Vagina (tissue), 2 donors: ENCODE measurements around the gene MRTO4. TPM values are rescaled to one million over a fixed set of nuclear protein-coding genes. Genes with fewer than 3 reads are reported as not detected.
"Not testable (repeated sequence)": the region's sequence is repeated elsewhere in the genome, so short reads cannot be mapped to it uniquely, and the experiment has no call there.

ENCODE experiments used
- DNase-seq, 2 donors: peaks; one replicate each; pipeline ENCODE4 v3.0.0-alpha.2; 2017; ENCODE audit errors: extremely low spot score in 2 of 2
- H3K27ac ChIP-seq: fragments of 200-600 bp; sonication (generic); one replicate; pipeline ENCODE4 v1.5.1; 2019
- H3K27me3 ChIP-seq: fragments of 200-600 bp; sonication (generic); one replicate; pipeline ENCODE4 v1.5.1; 2019
- H3K36me3 ChIP-seq, 2 donors: fragments of 200-600 bp; sonication (generic); one replicate each; pipeline ENCODE4 v1.5.1; 2017 to 2019
- H3K4me1 ChIP-seq: fragments of 200-600 bp; sonication (generic); one replicate; pipeline ENCODE4 v1.5.1; 2019
- H3K4me3 ChIP-seq, 2 donors: fragments of 200-600 bp; sonication (generic); 1 replicate in 1 of 2; 2 replicates in 1 of 2; pipeline ENCODE4 v1.5.1; 2016 to 2019
- H3K9me3 ChIP-seq: fragments of 200-600 bp; sonication (generic); one replicate; pipeline ENCODE4 v1.5.1; 2019
- POLR2A ChIP-seq, 2 donors: fragments of 450-650 bp; IDR thresholded peaks; one replicate each; pipeline ENCODE4 v1.6.1; 2017; ENCODE audit warnings: antibody characterized with exemption in 2 of 2, mild to moderate bottlenecking in 2 of 2, moderate library complexity in 2 of 2
- POLR2AphosphoS5 ChIP-seq, 2 donors: sonication (generic); formaldehyde crosslinking; IDR thresholded peaks; one replicate each; pipeline ENCODE4 v1.9.0; 2017; ENCODE audit warnings: antibody characterized with exemption in 2 of 2, mild to moderate bottlenecking in 2 of 2, low read depth in 1 of 2; ENCODE audit not compliant: insufficient read depth in 1 of 2
- intact Hi-C: fragments of 100-400 bp; cut with DNase I; formaldehyde crosslinking; loops from one replicate; pipeline ENCODE4 v1.15.1; 2023
- total RNA-seq: library from RNA; depleted of rRNA; stranded (reverse); fragments of >200 nt; gene quantifications from one replicate; pipeline ENCODE4 v1.2.3, GENCODE V29; 2016
- TF ChIP-seq, protein P1 (sequence below), 3 experiments: fragments of 450-650 bp in 2 of 3; fragments of 200-600 bp in 1 of 3; sonication (generic) in 1 of 3; IDR thresholded peaks; one replicate each; pipeline ENCODE4 v1.5.1; 2017 to 2019; ENCODE audit warnings: antibody characterized with exemption in 3 of 3, mild to moderate bottlenecking in 2 of 3, moderate library complexity in 2 of 3

MRTO4 gene
- total RNA-seq, 1 donor from 2014 or later = 19.2 TPM

DNA sequence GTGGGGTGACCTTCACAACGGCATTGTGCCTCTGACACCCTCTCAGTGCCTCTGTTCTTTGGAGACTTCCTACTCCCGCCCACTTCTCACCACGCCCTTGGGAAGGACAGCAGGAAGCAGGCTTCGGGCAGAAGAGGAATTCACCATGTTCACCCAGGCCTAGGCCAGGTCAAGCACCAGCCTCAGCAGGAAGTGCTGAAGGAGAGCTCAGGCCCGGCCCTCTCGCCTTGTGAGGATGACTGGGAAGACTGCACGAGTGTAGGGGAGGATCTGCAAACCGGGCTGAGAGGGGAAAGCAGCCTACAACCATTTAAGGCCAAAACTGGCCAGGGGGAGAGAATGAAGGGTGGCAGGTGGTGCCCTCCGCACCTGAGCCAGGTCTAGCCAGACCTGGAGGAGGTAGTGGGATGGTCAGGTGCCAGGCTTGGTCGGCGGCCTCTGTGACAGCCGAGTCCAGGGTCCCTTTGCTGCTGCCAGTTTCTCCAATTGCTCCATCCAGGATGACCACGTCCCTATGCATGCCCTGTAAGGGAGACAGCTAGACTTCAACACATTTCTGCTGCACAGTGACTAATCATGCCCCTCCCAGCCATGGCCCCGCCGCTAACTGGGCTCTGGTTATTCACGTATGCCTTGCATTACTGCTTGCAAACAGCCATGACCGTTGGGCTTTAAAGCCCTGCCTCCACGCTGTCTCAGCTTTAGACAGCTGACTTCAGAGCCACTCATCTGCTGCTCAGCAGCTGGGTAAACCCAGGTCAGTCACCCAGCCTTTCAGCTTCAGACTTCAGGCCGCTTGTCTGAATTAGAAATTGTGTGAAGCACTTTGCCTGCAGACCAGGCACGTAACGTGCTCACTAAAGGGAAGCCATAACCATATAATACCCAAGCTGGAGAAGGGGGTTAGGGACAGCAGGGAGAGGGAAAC, 8.9 kb downstream of the MRTO4 start:
- Histone ChIP-seq H3K9me3 (no peaks in the 10 kb centered on the region), H3K27me3 (no peaks in the 10 kb centered on the region), H3K27ac (no peak overlapping the region), H3K4me3 (no peak overlapping the region), H3K36me3 (peaks cover 0 to 49% of the 10 kb centered on the region in 2 donors), H3K4me1 (no peaks in the 10 kb centered on the region)
- TF ChIP-seq POLR2AphosphoS5 (IDR thresholded peaks at IDR 0.05; ENCODE audit: insufficient read depth in 1 of 2, low read depth in 1 of 2) = peak in 1 of 2 donors; percentile 15
- TF ChIP-seq, protein P1, sequence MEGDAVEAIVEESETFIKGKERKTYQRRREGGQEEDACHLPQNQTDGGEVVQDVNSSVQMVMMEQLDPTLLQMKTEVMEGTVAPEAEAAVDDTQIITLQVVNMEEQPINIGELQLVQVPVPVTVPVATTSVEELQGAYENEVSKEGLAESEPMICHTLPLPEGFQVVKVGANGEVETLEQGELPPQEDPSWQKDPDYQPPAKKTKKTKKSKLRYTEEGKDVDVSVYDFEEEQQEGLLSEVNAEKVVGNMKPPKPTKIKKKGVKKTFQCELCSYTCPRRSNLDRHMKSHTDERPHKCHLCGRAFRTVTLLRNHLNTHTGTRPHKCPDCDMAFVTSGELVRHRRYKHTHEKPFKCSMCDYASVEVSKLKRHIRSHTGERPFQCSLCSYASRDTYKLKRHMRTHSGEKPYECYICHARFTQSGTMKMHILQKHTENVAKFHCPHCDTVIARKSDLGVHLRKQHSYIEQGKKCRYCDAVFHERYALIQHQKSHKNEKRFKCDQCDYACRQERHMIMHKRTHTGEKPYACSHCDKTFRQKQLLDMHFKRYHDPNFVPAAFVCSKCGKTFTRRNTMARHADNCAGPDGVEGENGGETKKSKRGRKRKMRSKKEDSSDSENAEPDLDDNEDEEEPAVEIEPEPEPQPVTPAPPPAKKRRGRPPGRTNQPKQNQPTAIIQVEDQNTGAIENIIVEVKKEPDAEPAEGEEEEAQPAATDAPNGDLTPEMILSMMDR (IDR thresholded peaks at IDR 0.05) = no peak
- intact Hi-C loops = no loop called here
- DNase-seq = no peak

DNA sequence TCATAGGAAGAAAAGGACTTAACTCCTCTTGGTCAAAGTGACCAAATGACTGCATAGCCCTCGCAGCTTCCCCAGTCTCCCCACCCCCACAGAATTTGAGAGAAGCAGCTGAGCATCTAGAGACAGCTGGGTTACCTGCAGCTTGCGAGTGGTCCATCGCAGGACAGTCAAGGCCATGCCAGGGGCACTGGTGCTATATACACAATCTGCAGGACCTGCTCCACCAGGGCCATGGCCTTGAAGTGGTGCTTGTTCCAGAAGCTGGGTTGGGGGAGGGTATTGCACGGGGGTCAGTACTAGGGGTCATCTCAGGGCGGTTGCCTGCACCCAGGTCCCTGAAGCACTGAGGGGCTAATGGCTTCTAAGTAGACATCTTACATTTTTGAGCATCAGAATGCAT, 10.4 kb downstream of the MRTO4 start:
- intact Hi-C loops = no loop called here
- Histone ChIP-seq H3K4me3 (no peak overlapping the region), H3K36me3 (peaks cover 0 to 34% of the 10 kb centered on the region in 2 donors), H3K9me3 (no peaks in the 10 kb centered on the region), H3K27me3 (no peaks in the 10 kb centered on the region), H3K27ac (no peak overlapping the region), H3K4me1 (no peaks in the 10 kb centered on the region)
- DNase-seq = no peak
- TF ChIP-seq, protein P1 (IDR thresholded peaks at IDR 0.05) = no peak
- TF ChIP-seq POLR2AphosphoS5 (IDR thresholded peaks at IDR 0.05; ENCODE audit: insufficient read depth in 1 of 2, low read depth in 1 of 2) (no peak), POLR2A (IDR thresholded peaks at IDR 0.05) (no peak)

DNA sequence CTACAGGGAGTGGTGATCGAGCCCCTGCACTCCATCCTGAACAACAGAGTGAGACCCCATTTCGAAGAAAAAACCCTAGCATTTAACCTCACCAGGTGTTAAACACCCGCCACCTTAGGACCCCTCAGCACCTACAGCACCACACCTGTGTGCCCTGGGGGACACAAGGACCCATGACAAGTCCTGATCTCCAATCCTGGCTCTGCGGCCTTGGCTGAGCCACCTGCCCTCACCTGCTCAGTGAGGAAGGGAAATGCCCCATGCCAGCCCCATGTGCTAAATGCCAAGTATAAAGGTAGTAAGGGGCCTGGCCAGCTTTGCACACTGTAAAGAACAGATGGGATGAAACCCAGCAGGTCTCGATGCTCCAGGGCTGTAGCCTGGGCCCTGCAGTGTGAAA, 11.1 kb downstream of the MRTO4 start:
- no peak for DNase-seq
- intact Hi-C loops = no loop called here
- Histone ChIP-seq H3K27me3 (no peaks in the 10 kb centered on the region), H3K4me1 (no peaks in the 10 kb centered on the region), H3K27ac (no peak overlapping the region), H3K36me3 (peaks cover 0 to 27% of the 10 kb centered on the region in 2 donors), H3K9me3 (no peaks in the 10 kb centered on the region), H3K4me3 (no peak overlapping the region)
- TF ChIP-seq POLR2A (IDR thresholded peaks at IDR 0.05) (no peak), POLR2AphosphoS5 (IDR thresholded peaks at IDR 0.05; ENCODE audit: insufficient read depth in 1 of 2, low read depth in 1 of 2) (no peak)
- TF ChIP-seq, protein P1 (IDR thresholded peaks at IDR 0.05) = no peak

DNA sequence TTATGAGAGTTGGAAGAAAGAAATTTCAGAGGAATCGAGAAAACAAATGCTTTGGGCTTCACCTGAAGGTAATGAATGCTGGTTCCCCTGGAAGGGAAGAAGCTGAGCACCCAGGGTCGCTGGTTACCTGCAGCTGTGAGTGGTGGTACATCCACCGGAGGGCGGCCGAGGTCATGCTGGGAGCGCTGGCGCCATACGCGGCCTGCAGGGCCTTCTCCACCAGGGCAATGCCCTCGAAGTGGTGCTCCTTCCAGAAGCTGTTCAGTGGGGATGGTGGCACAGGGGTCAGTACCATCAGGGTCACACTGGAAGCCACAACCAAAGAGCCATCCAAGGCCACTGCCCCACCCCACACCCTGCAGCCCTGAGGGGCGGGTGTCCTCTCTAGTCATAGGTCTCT, 16.8 kb downstream of the MRTO4 start:
- Histone ChIP-seq H3K4me3 (no peak overlapping the region), H3K27ac (no peak overlapping the region), H3K36me3 (no peaks in the 10 kb centered on the region), H3K27me3 (no peaks in the 10 kb centered on the region), H3K9me3 (no peaks in the 10 kb centered on the region), H3K4me1 (no peaks in the 10 kb centered on the region)
- no peak for TF ChIP-seq POLR2AphosphoS5 (IDR thresholded peaks at IDR 0.05; ENCODE audit: insufficient read depth in 1 of 2, low read depth in 1 of 2)
- TF ChIP-seq, protein P1 (IDR thresholded peaks at IDR 0.05) = no peak
- no peak for TF ChIP-seq POLR2A (IDR thresholded peaks at IDR 0.05)
- intact Hi-C loops = no loop called here
- no peak for DNase-seq

DNA sequence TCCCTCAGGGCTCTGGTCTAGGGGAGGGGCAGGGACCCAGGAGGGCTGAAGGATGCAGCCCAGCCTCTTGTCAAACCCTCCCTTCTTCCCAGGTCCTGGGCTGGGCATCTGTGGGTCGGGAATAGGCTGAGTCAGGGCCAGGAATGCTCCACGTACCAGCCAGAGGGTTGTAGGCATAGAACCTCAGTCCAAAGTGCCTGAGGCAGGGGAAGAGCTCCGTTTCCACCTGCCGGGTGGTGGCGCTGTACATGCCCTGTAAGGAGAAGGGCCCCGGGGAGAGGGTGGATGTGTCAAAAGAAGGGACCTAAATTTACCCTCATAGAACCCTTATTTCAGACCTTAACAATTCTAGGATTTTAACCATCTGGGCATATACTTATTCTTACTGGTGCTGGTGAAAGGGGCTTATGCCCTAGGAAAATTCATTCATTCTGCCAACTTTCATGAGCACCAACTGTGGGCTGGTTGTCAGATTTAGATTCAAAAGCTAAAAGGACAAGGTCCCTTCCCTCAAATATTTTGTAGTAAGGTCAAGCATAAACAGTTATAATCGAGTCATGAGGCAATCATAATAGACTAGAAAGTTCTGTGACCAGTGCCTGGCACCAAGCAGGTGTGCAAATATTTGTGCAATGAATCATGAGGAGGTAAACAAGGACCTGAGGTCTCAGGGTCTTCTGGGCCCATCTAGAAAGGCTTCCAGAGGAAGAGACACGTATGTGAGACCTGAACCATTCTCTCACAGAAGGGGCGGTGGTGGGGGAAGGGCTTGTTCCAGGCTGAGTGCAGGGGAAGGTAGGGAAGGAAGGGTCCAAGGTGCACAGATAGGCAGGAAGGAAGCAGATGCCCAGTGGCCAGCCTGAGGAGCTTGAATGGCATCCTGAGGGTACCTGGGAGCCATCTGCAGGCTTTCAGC, 18.1 kb downstream of the MRTO4 start:
- H3K27ac ChIP-seq = not testable (repeated sequence)

DNA sequence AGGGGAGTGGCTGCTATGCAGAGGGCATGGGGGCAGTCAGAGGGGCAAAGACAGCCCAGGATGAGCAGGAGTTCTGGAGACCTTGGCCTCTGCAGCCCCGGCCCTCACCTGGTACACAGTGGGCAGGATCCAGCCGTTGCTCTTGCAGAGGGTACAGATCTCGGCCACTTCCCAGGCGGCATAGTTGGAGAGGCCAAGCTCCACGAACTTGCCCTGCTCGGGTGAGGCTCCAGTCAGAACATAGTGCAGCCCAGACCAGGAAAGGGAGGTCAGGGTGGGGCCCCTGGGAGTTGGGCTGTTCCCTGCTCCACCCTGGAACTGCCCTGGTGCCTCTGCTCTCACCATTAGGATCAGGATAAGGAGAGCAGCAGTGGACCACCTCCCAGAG, 18.7 kb downstream of the MRTO4 start:
- H3K27ac ChIP-seq, H3K9me3 ChIP-seq, intact Hi-C loops, H3K36me3 ChIP-seq, DNase-seq, H3K4me1 ChIP-seq, H3K27me3 ChIP-seq, H3K4me3 ChIP-seq: not testable (repeated sequence)

More for the DNA sequence above, 18.1 kb downstream of the MRTO4 start:
- H3K27me3 ChIP-seq, intact Hi-C loops, H3K4me3 ChIP-seq, H3K4me1 ChIP-seq, H3K36me3 ChIP-seq, DNase-seq, H3K9me3 ChIP-seq: not testable (repeated sequence)
